ENCODE measurements around the gene MAPK11. TPM values are rescaled to one million over a fixed set of nuclear protein-coding genes. Genes with fewer than 3 reads are reported as not detected.

MAPK11 gene
- polyA plus RNA-seq, 4 donors: 7.3 to 8.8 (median 7.4) TPM

DNA sequence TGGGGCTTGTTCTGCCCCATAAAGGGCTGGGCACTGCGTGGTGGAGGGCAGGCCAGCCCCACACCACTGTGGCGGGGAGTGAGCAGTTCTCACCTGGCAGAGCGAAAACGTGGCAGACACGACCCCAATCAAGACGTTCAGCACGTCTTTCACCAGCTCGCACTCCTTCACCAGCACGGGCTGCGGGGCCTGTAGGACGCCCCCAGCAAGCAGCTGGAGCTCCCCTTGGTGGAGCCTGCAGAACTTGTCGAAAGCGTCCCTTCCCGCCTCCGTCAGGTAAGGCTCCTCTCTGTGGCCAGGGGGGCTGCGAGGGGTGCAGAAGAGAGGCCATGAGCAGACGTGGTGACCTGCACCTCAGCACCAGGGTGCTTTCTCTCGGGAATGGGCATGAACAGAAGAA, 37.0 kb downstream of the MAPK11 start:
- no peak for DNase-seq (ENCODE audit: low read depth in 4 of 4, low spot score in 3 of 4)

DNA sequence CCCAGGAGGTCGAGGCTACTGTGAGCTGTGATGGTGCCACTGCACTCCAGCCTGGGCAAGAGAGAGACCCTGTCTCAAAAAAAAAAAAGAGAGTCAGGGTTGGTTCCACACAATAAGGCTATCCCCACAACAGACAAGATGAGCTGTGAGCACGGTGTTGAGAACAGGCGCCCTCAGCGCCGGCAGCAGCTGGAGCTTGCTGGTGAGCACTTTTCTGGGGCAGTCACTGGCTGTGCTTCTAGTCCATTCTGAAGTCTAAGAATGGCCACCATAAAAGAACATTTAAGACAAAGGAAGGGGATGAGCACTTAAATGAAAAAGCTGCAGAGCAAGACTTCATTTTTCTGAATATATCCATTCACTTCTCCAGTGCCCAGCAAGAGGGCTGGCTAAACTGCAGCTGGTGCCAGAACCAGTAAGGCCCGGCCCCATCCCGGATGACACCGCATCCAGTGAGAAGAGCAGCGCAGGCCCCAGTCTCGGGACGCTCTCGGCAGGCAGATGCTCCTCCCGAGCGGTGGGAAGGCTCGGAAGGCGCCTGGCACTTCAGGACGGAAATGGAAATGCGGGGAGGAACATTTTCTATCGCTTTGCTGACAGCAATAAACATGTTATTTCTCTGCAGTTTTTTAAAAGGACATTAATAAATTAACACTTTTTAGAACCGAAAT, 37.6 kb downstream of the MAPK11 start:
- no peak for DNase-seq (ENCODE audit: low read depth in 4 of 4, low spot score in 3 of 4)

DNA sequence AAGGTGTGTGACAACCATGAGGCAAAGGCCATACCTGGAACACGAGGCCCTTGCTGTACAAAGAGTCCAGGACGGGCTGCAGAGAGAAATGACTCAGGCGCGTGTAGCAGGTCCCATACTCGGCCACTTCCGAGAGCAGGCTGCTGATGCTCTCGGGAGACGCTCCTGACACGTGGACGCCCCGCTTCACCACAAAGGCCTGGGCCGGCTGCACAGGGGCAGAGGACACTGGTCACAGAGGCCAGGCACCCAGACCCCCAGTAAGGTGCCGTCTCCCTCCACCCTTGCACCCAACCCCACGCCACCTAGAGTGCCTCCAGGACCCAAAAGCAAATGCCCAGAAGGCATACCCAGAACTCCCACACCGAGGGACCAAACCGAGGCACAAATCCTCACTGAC, 40.8 kb downstream of the MAPK11 start:
- no peak for DNase-seq (ENCODE audit: low read depth in 4 of 4, low spot score in 3 of 4)

DNA sequence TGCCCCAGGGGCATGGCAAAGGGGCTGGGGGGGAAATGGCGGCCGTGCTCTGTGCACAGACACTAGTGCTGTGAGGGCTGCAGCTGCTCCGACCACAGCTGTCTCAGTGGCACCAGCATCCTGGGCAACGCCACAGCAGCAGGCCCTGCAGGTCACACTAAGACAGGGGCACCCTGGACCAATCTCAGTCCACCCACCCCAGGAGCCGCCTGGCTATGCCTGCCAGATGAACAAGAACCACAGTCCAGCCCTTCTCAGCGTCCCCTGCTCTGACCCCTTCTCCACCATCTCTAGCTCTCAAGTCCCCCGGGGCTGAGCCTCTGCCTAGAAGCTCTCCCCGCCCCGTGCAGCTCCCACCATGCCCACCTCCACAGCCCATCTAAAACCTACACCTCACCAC, 41.8 kb downstream of the MAPK11 start:
- no peak for DNase-seq (ENCODE audit: low read depth in 4 of 4, low spot score in 3 of 4)

DNA sequence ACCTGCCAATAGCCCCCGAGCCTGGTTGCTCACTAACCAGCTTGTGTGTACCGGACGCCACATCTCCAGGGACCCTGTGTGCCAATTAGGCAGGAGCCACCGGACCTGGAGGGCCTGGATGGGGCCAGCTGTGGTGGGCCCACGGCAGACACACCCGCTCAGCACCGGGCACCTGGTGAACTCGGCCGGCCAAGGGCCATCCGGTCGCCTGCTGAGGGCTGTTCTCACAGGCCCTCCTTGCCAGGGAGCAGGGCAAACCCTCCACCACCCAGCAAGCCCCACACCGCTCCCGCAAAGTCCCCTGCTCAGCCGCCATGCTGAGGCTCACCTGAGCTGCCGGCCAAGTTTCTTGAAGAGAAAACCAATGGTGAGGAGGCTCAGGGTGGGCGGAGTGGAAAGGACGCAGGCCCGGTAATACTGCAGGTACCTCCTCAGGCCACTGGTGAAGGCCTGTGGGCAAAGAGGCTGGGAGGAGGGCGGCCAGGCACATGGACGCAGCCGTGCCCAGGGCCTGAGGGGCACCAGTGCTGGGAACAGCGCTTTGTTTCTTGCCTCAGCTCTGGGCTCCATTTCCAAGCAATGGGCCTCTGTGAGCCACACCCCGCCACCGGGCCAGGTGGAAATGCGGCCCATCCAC, 42.5 kb downstream of the MAPK11 start:
- DNase-seq (ENCODE audit: low read depth in 4 of 4, low spot score in 3 of 4): no peak

DNA sequence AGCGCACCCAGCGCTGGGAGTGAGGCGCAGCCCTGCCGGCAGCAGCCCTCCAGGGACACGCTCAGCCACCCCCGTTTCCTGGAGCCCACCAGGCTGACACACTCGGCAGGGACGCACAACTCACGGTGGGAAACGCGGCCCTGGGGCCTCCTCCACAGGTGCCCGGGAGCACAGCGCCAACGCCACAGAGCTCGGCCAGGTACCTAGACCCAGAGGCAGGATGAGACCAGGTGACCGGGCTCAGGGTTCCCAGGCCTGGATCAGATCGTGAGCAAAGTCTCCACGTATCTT, 43.4 kb downstream of the MAPK11 start:
- DNase-seq (ENCODE audit: low read depth in 4 of 4, low spot score in 3 of 4): no peak

DNA sequence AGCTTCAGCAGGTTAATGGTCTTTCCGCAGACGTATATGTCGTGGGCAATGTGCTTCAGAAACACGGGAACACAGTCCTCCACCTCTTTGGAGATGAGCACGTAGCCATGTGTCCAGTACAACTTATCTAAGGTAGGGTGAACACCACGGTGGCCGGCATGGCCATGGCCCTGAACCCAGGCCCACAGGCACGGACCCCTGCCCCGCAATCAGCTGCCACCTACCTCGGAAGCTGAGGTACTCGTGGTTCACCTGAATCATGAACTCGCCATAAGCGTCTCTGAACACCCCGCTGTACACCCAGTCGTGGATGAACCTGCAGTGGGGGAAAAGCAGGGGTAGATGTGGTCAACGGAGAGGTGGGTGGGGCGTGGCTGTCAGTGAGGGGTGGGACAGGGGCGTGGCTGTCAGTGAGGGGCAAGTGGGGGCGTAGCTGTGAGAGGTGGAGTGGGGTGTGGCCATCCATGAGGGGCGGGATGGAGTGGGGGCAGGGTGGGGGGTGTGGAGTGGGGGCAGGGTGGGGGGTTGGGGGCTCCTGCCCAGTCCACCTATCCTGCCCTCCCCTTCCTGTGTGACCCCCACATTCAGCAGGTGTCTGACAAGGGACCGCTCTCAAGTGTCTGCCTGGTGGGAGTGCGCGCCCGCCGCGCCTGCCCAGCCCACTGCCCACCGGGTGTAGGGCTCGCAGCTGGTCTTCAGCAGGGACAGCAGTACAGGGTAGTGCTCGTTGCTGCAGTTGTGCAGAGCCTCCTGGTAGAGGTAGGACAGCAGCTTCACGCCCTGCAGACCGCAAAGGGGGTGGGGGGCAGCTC, 43.9 kb downstream of the MAPK11 start:
- DNase-seq (ENCODE audit: low read depth in 4 of 4, low spot score in 3 of 4): no peak

DNA sequence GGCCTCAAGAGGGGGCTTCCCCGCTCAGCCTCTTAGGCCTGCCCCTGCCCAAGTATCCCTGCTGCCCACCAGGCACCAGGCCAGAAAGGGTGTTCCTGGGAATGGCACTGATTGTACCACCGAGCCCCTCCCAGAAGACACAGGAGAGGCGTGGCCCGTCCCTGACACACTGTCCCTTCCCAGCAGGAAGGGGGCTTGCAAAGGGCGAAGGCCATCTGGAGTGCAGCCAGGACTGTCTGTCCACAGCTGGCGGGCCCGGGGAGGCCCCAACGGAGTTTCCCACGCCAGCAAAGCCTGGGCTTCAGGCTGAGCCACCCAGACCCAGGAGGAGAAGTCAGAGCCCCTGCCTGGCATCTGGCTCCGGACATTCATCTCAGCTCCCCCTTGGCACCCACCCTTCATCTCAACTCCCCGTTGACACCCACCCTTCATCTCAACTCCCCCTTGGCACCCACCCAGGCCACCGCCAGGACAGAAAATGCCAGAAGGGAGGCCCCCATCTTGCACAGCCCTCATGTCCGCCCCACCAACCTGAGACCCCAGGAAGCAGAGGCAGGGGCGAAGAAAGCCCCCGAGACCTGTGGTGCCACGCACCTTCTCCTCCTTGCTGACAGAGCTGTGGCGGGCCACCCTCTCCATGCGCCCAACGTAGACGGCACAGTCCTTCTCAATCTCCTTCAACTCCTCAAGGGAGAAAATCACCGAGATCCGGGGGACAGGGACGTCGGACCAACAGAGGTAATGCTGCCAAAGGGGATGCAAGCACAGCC, 44.8 kb downstream of the MAPK11 start:
- DNase-seq (ENCODE audit: low read depth in 4 of 4, low spot score in 3 of 4): no peak

DNA sequence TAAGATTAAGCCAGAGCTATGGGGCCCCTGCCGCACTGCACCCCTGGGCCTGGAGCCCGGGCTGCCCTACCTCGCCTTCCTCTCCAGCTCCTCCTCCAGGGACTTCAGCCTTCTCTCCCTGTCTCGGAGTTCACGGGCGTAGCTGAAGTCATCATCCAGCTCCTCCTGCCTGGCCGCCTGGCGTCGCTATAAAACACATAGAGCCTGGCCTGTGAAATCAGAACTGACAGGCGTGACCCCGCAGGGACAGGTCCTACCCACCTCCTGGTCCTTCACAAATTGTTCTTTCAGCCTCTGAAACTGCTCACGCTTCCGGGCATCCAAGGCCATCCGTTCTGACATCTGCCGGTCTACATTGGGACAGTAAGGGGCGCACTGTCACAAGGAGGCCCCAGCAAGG, 46.1 kb downstream of the MAPK11 start:
- no peak for DNase-seq (ENCODE audit: low read depth in 4 of 4, low spot score in 3 of 4)

DNA sequence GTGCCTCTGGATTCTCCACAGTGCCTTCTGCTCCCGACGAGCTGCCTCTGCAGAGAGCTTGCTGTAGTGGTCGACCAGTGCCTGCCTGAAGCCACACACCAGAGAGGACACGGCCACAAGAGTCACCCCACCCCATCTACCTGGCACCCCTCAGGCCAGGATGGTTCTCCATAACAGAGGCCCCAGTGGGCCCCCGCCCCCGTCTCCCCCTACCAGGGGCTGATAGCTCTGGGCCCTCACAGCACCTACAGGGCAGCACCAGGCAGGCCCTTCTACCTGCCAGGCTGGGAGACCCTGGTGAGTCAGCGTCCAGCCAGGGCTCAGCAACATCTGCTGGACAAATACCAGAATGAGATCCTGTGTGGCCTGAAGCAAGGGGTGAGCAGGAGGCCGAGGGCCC, 47.7 kb downstream of the MAPK11 start:
- DNase-seq (ENCODE audit: low read depth in 4 of 4, low spot score in 3 of 4): no peak

DNA sequence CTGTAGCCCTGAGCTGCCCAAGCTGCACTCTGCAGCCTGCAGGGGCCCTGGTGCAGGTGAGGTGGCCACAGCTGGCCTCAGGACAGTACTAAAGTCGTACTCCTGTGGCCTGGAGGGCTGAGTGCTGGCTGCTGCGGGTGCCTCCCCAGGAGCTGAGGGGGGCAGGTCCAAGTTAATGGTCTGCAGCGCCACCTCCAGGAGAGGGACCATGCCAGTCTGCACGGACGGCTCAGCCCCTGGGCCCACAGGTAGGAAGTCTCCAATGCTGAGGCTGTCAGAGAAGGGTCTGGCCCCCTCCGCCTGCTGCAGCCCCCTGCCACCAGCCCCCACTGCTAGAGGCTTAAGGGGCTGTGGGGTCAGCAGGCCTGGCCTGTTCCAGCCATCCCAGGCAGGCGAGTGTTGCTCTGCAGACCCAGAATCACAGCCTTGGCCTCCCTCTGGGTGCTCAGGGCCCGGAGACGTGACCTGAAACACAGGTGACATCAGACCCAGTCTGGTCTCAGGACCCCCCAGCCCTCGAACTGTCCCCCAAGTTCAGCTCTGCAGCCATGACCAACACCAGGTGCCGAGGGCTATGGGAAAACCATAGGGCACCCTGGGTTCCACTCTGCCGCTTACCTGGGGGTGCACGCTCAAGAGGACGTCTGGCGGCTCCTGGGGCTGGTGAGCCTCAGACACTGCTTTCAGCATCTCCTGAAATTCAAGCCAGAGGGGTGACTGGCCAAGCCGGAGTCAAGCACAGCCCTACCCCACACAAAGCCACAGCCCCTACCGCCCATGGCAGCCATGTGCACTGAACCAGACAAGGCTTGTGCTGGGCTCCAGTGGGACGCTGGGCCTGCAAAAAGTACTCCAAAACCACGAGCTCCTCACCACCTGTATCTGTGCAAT, 48.5 kb downstream of the MAPK11 start:
- no peak for DNase-seq (ENCODE audit: low read depth in 4 of 4, low spot score in 3 of 4)

DNA sequence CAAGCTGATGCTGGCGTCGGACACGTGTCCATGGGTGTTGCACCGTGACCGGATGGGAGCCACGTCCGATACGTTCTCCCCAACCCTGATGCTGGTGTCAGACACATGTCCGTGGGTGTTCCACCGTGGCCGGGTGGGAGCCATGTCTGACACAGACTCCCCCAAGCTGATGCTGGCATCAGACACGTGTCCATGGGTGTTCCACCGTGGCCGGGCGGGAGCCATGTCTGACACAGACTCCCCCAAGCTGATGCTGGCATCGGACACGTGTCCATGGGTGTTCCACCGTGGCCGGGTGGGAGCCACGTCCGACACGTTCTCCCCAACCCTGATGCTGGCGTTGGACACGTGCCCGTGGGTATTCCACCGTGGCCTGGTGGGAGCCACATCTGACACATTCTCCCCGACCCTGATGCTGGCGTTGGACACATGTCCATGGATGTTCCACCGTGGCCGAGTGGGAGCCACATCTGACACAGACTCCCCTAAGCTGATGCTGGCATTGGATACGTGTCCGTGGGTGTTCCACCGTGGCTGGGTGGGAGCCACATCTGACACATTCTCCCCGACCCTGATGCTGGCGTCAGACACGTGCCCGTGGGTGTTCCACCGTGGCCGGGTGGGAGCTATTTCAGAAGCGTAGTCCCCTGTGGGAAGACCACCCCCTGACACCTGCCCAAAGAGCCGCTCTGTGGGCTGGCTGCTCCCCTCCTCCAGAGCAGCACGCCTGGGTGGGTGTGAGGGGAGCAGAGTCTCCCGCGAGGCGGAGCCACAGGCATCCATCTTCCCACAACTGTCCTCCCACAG, 49.4 kb downstream of the MAPK11 start:
- no peak for DNase-seq (ENCODE audit: low read depth in 4 of 4, low spot score in 3 of 4)

DNA sequence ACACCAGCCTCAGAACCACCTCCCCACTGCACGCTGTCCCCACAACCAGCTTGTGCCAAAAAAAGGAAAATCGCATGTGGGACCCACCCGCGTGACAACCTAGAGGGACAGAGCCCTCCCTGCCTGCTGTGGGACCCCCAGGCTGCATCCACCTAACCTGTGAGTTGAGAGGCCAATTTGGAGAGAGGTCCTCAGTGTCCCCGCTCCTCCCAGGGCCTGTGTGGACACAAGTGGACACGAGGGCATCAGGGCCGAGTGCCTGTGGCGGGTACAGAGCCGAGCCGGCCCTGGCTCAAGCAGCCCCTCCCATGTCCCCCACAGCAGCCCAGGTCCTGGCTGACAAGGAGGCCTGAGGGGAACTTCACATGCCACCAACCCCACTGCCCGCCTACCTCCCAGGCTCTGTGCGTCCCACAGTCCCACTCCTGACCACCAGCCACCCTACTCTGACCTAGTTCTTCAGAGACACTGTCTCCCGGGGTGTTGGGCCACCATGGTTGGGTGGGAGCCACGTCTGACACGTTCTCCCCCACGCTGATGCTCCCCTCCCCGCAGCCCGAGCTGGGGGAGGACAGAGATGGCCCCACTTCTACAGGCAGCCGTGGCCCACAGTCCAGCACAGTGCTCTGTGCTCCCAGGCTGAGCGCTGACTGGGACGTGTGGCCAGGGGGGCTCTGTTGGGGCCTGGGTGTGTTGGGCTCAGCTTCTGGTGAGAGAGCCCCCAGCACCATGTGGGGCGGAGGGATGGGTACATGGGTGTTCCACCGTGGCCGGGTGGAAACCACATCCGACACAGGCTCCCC, 50.2 kb downstream of the MAPK11 start:
- no peak for DNase-seq (ENCODE audit: low read depth in 4 of 4, low spot score in 3 of 4)

DNA sequence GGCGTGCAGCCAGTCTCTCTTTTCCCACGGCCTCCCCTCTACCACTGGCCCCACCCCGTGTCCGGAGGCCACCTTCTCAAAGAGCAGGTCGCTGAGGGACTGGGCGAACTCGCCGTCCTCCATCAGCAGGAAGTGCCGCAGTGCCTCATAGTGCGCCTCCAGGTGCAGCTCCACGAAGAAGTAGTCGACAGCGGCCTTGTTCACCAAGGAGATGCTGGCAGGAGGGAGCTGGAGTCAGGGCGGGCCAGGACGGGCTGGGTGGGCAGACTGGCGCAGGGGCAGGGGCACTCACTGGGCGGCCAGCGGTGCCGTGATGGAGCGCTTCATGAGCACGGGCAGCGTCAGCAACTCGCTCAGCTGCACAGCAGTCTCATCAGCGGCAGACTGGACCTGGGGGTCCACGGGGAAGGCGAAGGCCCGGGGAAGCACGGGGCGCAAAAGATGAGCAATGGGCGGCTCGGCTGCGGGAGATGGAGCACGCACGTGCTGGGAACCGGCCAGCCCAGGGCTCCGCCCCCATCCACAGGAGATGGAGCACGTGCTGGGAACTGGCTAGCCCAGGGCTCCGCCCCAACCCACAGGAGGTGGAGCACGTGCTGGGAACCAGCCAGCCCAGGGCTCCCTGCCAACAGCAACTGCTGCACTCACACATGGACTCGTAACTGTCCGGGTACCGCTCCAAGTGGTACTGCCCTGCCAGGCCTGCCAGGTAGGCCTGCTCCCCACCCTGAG, 51.0 kb downstream of the MAPK11 start:
- no peak for DNase-seq (ENCODE audit: low read depth in 4 of 4, low spot score in 3 of 4)

DNA sequence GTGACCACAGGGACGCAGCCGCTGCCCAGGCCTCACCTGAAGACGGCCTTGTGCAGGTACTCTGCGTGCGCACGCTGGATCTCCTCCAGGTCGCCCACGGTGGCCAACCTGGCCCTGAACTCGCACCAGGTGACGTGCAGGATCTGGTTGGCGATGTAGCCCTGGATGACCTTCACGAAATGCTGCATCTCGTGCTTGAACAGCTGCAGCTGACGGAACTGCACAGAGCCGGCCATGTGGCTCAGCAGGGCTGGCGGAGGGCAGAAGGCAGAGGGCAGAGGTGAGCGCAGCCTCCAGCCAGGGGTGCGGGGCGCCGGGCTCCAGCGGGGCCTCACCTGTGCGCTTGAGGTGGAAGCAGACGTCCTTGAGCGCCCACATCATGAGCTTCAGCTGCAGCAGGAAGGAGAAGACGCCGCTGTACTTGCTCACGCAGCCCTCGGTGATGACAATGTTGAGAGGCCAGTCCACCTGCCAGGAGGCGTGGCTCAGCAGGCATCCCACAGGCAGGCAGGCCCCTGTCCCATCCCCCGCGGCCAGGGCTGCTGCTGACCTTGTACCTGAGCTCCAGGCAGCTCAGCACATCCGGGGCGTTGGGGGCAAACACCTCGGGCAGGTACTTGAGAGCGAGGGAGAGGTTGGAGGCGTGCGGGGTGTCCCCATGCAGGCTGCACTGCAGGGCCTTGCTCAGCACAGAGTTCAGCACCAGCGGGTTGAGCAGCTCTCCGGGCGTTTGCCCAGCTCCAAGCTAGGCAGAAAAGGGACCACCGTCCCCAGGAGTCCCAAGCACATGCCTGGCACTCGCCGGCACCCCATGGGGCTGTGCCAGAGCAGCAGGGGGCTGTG, 51.8 kb downstream of the MAPK11 start:
- no peak for DNase-seq (ENCODE audit: low read depth in 4 of 4, low spot score in 3 of 4)

DNA sequence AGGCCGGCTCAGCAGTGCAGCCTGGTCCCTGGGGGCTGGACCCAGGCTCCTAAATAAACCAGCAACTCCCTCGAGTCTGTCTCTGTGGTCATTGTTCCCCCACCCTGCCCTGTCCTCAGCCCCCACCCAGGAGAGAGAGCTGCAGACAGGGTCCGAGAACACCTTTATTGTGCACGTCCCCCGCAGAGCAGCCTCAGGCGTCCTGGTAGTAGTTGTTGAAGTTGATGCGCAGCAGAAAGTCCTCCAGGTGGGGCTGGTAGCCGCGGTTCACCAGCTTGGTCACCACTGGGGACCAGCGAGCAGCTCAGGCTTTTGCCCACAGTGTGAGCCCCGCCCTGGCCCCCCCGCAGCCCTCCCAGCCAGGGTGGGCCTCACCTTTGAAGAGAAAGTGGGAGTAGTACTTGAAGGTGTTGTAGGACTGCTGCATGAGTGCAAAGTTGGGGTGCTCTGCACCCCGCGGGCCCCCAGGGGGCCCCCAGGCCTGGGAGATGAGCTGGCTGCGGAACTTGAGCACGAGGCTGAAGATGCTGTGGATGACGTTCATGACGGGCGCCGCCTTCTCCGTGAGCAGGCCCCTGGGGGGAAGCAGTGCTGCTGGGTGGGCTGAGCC, 52.5 kb downstream of the MAPK11 start:
- DNase-seq (ENCODE audit: low read depth in 4 of 4, low spot score in 3 of 4): no peak
